Kidney tubule cell (primary cell): ENCODE results near the gene ROCK2.

Experiments used
- DNase-seq: peaks from one replicate; pipeline ENCODE4 v3.0.0-alpha.2; 2018; ENCODE audit warnings: low spot score

ROCK2 gene

DNA sequence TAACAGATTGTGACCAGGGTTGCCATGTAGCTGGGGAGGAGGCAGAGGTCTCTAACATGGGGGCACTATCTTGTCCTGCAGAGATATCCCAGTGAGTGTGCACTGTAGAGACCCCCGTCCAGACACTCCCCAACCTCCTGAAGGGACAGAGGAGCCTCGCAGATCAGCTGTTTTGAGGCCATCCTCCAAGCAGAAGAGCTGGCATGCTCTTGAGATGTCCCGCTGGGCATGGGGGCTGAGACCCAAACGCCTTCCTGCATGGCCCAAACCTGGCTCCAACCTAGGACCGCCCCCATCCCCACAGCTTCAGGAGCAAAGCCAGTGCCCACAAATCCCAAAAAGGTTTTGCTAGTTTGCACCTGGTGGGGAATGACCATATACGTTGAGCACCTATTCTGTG is 191.8 kb downstream of the ROCK2 start:
- DNase-seq, result no peak

DNA sequence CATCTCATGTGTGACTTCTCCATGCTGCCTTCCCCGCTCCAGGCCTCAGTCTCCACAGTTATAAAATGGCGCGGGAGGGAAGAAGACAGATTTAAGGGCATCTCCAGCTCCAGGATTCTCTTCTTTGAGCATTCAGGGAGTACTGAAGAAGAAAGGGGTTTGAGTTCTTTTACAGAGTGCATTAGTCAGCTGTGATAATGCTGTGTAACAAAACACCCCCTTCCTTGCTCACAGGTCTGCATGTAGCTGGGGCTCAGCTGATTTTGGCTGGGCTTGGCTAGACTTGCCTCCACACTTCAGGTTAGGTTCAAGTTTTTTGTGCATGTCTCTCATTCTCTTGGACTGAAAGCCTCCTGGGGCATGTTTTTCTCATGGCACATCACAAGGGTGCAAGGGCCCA is 197.2 kb downstream of the ROCK2 start:
- no peak for DNase-seq

DNA sequence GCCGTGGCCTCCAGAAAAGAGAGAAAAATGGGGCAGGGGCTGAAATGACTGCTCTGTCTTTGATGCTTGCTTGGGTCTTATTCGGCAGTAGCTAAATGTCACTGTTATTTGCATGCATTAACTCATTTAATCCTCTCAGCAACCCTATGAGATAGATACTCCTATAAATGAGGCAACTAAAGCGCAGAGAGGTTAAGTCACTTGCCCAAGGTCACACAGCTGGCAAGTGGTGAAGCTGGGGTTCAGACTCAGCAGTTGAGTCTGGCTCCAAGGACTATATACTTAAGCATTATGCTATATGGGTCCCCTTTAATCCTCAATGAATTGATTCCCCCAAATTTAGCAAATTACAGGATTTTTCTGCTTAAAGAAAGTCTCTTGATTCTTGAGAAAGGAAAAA is 198.4 kb downstream of the ROCK2 start:
- DNase-seq, result no peak

DNA sequence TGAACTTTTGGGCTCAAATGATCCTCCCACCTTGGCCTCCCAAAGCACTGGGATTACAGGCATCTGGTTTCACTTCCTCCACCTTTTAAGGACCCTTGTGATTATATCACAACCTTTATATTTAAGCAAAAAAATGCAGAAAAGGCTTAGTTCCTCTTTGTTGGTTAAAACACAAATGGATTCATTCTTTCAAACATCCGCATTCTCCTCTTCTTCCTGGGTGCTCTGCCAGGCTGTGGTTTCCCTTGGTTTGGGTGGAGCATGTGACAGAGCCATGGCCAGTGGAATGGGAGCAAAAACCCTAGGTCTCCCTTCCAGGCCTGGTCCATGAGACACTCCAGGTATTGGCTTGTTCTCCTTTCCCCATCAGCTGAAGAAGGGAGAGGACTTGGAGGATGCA is 199.1 kb downstream of the ROCK2 start:
- DNase-seq, result no peak

DNA sequence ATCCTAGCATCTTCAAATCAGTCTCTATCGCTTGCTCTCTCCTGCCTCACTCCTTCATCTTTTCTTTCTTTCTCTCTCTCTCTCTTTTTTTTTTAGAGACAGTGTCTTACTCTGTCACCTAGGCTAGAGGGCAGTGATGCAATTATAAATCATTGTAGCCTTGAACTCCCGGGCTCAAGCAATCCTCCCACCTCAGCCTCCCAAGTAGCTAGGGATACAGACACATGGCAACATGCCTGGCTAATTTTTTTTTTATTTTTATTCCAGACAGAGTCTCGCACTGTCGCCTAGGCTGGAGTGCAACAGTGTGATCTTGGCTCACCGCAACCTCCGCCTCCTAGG is 199.7 kb downstream of the ROCK2 start:
- no peak for DNase-seq

DNA sequence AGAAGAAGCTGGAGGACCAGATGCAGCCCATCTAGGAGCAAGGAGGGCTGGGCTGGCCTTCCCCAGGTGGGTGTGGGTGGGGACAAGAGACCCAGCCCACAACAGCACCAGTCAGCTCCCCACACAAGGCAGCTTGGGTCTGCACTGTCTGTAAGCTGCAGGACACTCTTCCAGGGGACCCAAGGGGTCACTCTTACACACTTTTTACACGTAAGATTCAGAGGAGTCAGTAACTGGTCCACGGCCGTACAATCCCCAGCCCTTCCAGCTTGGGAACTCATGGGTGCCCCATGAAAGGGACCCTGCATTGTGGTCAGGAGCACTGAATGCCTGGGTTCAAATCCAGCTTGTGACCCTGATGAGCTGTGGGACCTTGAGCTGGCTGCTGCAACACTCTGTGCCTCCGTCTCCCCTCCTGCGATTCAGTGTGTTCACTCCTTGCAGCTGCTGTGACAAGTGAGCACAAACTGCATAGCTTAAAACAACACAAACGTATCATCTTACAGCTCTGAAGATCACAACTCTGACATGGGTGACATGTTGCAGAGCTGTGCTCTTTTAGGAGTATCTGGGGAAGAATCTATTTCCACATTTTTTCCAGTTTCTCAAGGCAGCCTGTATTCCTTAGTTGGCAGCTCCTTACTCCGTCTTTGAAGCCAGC is 200.2 kb downstream of the ROCK2 start:
- no peak for DNase-seq

DNA sequence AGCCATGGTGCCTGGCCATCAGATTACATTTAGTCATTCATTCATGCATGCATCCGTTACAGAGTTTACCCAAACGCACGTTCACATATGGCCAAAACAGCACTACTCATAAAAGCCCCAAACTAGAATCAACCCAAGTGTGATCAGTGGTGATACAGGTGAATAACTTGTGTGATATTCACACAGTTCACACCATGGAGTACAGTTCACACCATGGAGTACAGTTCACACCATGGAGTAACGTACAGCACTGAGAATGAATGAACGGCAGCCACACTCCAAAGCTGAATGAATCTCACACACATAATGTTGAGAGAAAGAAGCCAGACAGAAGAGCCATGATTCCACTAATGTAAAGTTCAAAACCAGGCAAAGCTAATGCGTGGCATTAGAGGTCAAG is 201.4 kb downstream of the ROCK2 start:
- no peak for DNase-seq

DNA sequence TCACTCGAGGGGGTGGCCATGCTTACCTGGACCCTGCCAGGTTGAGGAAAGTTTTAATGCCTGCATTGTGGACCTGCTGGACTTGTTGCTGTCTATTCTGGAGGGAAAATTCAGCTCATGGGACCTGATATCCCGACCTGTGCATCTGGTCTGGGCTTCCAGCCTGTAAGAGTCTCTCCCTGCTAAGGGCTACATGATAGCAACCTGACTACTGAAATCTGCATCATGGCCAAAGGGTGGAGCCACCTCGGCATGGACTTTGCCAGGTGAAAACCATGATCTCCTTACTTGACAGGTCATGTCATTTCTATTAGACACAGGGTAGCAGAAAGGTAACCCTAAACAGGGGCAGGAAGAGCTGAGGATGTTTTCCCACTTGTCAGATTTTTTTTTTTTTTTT is 202.1 kb downstream of the ROCK2 start:
- DNase-seq, result no peak

DNA sequence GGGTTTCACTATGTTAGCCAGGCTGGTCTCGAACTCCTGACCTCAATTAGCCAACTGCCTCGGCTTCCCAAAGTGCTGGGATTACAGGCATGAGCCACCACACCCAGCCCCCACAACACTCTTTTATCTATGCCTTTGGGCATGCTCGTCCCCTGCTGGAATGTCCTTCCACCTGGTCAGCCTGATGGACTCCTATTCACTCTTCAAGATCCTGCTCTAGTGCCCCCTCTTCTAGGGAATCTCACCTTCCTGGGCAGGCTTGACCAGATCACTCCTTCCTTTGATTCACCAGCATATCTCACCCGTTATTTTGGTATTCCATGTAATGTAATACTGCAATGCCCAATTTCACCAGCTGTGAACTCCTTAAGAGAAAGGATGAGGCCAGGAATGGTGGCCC is 203.1 kb downstream of the ROCK2 start:
- DNase-seq, result no peak

DNA sequence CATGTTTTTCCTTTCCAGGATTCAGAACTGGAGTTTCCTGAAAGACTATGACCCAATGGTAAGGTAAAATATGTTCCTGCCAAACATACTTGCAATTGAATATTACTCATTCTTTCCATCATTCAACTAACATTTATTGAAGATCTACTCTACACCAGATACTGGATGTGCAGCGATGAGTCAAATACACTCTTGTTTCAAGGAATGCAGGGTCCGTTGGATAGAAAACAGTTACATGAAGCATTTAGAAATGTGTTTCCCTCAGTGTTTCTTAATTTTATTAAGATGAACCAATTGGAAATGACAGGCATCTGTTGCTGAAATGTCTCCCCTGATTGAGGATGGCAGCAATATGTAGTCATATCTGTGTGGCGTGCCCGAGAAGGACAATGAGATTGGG is 203.9 kb downstream of the ROCK2 start:
- no peak for DNase-seq

DNA sequence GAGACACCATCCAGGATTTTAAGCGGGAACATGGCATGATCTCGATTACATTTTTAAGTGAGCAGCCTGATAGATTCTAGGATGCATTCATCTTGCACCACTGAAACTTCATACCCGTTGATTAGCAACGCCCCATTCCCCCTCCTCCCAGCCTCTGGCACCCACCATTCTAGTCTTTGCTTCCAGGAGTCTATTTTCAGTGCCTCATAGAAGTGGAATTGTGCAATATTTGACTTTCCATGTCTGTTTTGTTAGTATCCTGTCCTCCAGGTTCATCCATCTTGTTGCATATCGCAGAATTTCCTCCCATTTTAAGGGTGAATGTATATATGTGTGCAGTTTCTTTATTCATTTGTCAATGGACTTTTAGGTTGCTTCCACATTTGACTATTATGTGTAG is 210.1 kb downstream of the ROCK2 start:
- DNase-seq, result no peak

DNA sequence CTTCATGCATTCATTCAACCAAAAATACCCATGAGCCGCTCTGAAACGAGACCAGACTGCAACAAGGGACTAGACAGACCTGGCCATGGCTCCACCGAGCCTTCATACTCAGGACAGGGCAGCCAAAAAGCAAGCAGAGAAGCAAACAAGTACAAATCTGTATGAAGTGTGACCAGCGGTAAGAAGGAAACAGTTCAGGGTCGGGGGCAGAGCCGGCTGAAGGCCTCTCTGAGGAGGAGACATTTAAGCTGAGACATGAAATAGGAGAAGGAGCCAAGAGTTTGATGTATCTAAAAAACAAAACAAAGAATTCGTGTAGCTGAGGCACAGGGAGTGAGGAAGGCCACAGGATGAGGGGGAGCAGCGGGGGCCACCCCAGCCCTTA is 210.5 kb downstream of the ROCK2 start:
- no peak for DNase-seq

DNA sequence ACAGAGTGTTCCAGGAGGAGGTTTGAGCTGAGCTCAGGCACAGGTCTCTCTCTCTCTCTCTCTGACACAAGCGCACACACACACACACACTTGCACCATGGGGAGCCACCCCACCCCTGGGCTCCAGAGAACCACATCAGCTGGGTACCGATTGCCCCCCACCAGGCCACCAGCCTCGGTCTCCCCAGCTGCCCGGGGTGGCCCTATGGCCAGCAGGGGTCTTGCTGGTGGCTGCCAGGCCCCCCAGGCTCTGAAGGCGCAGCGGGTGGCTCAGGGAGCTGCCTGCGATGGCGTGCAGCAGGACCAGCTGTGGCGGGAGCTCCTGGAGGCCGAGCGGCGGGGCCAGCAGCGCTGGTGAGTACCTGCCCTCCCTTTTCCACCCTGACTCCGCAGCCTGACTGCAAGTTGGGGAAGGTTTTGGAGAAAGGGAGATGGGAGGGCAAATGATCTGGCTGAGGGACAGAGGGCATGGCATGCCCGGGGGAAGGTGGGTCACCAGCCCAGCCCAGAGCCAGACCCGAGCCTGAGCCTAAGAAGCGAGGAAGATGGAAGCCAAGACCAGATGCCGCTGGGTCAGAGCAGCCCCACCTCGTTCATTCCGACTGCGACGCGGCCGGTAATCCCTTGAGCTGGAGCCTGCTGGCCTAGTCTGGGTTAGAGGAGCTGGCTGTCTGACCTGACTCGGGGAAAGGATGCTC is 211.0 kb downstream of the ROCK2 start:
- DNase-seq, result no peak

DNA sequence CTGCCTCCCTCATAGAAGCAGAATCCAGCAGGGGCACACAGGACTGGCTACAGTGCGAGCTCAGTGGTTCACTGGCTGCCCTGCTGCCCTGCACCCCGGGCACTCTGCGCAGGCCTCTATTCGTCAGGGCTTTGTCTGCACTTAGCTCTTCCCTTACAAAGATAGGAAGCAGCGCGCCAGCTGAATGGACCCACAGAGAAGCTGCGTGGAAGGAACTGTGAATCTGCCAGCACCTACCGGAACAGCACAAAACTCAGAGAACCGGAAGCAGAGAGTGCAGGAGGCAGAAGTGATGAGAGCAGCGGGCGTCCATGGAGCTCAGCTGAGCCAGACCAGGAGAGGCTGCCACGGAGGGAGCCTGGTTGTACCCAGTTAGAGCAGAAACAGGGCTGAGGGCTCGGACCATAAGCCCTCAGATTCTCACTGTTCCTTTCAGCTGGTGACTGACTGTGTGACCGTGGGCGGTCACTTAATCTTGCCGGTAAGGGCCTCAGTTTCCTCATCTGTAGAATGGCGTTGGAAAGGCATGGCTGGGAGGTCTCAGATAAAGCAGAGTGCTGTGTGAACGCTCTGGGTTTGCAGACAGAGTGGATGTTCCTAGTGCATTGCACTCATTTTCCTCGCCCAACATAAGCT is 212.3 kb downstream of the ROCK2 start:
- no peak for DNase-seq

DNA sequence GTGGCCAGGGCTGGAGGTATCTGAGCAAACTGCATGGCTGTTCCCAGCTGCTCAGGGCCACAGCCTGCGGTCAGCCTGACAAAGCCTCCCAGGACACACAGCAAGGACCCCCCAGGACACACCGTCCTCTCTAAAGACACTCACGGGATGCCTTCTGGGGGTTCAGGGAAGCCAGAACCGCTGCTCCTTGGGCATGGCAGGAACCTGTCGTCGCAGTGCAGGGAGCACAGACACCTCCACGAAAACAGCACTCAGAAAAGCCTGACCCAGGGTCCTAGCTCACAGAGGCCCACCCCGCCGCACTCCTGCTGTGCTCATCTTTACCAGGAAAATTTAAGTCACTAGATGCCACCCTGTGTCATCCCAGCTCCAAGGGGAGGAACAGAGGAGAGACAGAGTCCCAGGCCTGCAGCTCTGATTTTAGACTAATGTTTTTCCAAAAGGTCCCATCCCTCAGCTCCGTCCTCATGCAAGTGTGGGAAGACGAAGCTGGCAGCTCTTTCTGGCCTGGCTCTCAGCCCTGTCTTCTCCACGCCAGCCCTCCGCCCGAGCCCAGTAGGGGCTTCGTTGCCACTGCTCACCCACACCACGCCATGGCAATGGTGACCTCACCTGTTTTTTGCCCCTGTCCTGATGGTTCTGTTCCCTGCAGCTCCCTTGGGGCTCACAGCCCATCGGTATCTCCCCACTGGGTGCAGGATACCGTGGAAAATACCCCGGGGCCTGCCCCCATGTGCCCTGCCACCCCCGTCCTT is 213.1 kb downstream of the ROCK2 start:
- DNase-seq, result no peak
